ENCODE results near the gene TFF2.

Gene TFF2

DNA sequence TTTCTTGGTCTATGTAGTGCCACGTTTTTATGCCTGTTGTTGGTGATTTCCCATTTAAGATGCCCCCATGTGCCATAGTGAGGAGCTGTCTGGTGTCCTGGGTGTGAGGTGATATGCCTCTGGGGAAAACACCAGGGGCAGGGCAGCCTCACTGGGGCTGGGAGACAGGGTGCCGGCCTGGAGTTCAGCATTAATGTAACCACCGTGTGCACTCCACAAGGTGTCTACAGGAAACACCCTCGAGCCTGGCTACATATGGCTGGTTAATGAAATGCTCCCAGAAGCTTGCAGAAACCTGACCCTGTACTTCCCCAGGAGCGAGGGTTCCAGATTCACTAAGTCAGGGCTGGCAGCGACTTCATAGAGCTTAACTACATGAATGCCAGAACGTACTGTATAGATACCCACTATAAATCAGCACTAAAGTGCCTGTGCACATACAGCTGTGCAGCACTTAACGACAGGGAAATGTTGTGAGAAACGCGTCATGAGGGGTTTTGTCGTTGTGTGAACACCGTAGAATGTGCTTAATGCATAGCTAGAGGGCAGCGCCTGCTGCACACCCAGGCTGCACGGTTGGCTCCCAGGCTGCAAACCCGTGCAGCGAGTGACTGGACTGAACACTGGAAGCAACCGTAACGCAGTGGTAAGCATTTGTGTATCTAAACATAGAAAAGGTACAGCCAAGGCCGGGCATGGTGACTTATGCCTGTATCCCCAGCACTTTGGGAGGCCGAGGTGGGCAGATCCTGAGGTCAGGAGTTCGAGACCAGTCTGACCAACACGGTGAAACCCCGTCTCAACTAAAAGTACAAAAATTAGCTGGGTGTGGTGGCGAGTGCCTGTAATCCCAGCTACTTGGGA is 10.4 kb downstream of the TFF2 start:
- H3K36me3 ChIP-seq (ENCODE audit: insufficient read depth, low read length) = no peaks in the 10 kb centered on the region
- H3K4me1 ChIP-seq (ENCODE audit: insufficient read depth, low read length) = peaks cover 9% of the 10 kb centered on the region
- H3K9me3 ChIP-seq (ENCODE audit: control insufficient read depth, insufficient read depth, low read length) = no peaks in the 10 kb centered on the region
- H3K9ac ChIP-seq (ENCODE audit: low read depth, low read length) = no peak overlapping the region

DNA sequence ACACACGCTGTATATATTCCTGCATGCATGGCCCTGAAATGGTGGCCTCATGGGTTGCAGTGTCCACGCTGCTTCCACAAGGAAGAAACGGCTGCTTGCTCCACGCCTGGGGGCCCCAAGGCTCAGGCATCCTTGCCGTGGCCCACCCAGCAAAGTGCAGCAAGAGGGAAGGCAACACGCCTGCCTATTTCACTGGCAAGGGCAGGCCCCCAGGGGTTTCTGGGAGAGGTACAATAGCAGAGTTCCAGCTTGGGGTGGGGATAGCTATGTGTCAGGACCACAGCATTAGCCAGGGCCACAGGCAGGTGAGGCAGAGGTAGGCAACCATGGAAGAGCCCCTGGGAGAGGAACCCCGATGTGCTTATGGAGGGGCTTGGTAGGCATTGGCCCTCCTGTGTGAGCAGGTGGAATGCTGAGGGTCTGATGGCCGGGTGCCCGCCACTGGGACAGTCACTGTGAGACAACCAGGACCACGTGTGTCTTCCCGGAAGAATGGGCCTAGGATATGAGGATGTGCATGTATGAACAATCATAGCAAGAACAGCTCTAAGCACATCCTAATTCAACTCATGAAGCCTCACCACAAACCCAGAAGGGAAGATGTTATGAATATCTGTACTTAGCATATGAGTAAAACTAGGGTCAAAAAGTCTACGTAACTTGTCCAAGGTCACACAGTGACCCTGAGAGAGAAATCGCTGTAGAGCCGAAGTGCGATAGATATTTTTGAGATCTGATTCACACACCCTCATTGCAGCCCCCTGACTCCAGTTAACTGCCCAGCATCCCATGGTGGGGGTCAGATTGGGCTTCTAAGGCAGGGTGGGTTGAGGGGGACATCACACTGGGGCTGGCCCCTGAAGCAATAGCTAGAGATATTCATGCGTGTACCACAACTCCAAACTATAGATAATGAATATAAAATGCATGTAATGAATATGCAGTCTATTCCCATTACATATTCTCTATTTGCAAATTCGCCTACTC is 11.8 kb downstream of the TFF2 start:
- H3K4me1 ChIP-seq (ENCODE audit: insufficient read depth, low read length) = peaks cover 9% of the 10 kb centered on the region
- H3K36me3 ChIP-seq (ENCODE audit: insufficient read depth, low read length) = no peaks in the 10 kb centered on the region
- H3K9ac ChIP-seq (ENCODE audit: low read depth, low read length) = no peak overlapping the region
- no peaks in the 10 kb centered on the region for H3K9me3 ChIP-seq (ENCODE audit: control insufficient read depth, insufficient read depth, low read length)

DNA sequence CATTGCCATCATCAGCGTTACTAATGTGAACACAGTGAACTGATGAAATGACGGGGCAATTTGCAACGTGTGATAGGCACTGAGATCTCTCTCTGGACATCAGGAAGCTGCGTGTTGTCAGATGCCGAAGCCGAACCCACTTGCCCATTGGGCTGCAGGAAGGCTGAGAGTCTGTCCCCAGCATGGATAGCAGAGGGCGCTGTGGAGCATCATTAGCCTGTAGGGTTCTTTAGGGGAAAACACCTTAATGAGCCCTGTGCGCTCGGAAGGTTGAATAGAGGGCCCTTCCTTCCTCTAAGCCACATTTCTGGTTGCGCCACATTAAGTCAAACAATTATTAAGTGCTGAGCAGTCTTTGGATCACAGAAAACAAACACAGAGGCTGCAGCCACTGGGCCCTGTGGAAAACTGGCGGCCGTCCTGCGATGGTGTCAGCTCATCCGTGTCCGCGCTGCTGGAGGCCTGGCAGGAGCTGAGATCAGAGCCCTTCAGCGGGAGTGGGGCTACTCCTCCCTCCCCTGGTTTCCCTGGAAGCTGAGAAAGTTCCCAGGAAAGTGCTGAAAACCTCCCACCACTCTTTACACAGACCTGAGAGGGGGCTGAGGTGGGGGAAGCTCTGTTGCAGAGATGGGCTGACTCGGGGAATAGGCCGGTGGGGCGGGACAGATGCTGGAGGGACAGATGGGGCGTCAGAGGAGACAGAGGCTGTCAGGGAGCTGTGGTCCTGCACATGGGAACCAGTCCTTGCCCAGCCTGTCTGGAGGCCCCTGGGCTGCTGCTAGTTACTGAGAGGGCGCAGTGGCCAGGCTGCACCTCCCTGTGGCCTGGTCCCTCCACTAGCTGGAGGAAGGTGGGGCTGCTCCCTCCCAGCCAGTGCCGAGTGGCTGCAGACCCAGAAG is 12.7 kb downstream of the TFF2 start:
- no peaks in the 10 kb centered on the region for H3K9me3 ChIP-seq (ENCODE audit: control insufficient read depth, insufficient read depth, low read length)
- peaks cover 9% of the 10 kb centered on the region for H3K4me1 ChIP-seq (ENCODE audit: insufficient read depth, low read length)
- peak overlapping the region; percentile 25; the same call in 1 of the 2 replicates for H3K9ac ChIP-seq (ENCODE audit: low read depth, low read length)
- no peaks in the 10 kb centered on the region for H3K36me3 ChIP-seq (ENCODE audit: insufficient read depth, low read length)

DNA sequence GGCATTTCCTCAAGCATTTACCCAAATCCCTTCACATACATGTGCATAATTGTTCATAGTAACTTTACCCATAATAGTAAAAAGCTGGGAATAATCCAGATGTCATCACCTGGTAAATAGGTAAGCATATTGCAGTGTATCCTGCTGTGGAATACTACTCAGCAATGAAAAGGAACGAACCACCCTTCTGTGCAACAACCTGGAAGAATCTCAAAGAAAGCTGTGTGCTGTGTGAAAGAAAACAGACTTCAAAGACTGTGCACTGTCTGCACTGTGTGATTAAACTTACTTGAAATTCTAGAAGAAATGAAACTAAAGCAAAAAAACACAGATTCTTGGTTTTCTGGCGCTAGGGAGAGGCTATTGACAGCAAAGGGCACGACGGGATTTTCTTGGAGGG is 13.5 kb downstream of the TFF2 start:
- Histone ChIP-seq H3K9ac (ENCODE audit: low read depth, low read length) (no peak overlapping the region), H3K9me3 (ENCODE audit: control insufficient read depth, insufficient read depth, low read length) (0 out of 2 replicates have a peak, but pooled peaks cover 3% of the 10 kb centered on the region), H3K4me1 (ENCODE audit: insufficient read depth, low read length) (peaks cover 9% of the 10 kb centered on the region), H3K36me3 (ENCODE audit: insufficient read depth, low read length) (no peaks in the 10 kb centered on the region)

DNA sequence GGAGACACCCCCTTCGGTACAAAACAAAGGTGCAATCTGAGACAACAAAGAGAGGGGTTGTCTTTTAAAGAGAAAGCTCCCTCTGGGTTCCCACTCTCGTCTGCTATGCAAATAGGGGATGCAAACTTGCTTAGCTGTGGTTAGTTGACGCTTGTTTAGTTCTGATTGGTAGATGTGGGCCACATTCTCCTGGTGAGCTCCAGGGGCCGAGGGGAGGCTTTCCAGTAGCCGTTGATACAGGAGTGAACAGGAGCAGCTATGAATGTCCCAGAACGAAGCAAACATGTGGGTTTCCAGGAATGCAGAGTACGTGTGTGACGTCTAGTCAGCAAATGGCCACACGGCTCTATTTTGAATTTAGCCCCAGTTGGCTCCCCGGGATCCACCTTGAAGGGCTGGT is 14.7 kb downstream of the TFF2 start:
- H3K9ac ChIP-seq (ENCODE audit: low read depth, low read length) = peak overlapping the region; percentile 3; the same call in 1 of the 2 replicates
- peaks cover 9% of the 10 kb centered on the region for H3K4me1 ChIP-seq (ENCODE audit: insufficient read depth, low read length)
- H3K36me3 ChIP-seq (ENCODE audit: insufficient read depth, low read length) = no peaks in the 10 kb centered on the region
- H3K9me3 ChIP-seq (ENCODE audit: control insufficient read depth, insufficient read depth, low read length) = 0 out of 2 replicates have a peak, but pooled peaks cover 3% of the 10 kb centered on the region

GRCh38 chr21:42332557-42333317 is 18.1 kb downstream of the TFF2 start:
- Histone ChIP-seq H3K9ac (ENCODE audit: low read depth, low read length) (no peak overlapping the region), H3K36me3 (ENCODE audit: insufficient read depth, low read length) (no peaks in the 10 kb centered on the region), H3K4me1 (ENCODE audit: insufficient read depth, low read length) (peaks cover 3% of the 10 kb centered on the region), H3K9me3 (ENCODE audit: control insufficient read depth, insufficient read depth, low read length) (peaks cover 11% of the 10 kb centered on the region)

DNA sequence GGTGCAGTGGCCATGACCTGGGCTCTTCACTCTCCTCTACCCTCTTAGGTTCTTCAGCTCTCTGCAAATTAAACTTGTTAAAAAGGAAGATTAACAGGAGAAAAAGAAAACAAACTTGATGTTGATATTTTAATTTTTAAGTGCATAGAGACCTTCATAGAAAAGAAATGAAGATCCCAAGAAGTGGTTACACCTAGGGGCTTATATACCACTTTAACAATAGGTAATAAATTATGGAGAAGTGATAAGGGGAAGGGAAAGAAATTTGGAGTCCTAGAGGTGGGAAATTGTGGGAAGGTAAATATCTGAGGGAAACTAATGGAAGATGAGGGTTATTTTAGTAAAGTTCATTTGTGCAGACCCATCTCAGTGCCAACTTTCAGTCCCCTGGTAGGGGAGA is 19.1 kb downstream of the TFF2 start:
- Histone ChIP-seq H3K9ac (ENCODE audit: low read depth, low read length) (no peak overlapping the region), H3K36me3 (ENCODE audit: insufficient read depth, low read length) (no peaks in the 10 kb centered on the region), H3K4me1 (ENCODE audit: insufficient read depth, low read length) (no peaks in the 10 kb centered on the region; the same call in 1 of the 2 replicates)

GRCh38 chr21:42330380-42331371 is 20.1 kb downstream of the TFF2 start:
- no peaks in the 10 kb centered on the region for H3K36me3 ChIP-seq (ENCODE audit: insufficient read depth, low read length)
- no peak overlapping the region for H3K9ac ChIP-seq (ENCODE audit: low read depth, low read length)
- H3K4me1 ChIP-seq (ENCODE audit: insufficient read depth, low read length) = no peaks in the 10 kb centered on the region
- H3K9me3 ChIP-seq (ENCODE audit: control insufficient read depth, insufficient read depth, low read length) = peaks cover 11% of the 10 kb centered on the region

More for the DNA sequence above, 19.1 kb downstream of the TFF2 start:
- peaks cover 11% of the 10 kb centered on the region for H3K9me3 ChIP-seq (ENCODE audit: control insufficient read depth, insufficient read depth, low read length)

DNA sequence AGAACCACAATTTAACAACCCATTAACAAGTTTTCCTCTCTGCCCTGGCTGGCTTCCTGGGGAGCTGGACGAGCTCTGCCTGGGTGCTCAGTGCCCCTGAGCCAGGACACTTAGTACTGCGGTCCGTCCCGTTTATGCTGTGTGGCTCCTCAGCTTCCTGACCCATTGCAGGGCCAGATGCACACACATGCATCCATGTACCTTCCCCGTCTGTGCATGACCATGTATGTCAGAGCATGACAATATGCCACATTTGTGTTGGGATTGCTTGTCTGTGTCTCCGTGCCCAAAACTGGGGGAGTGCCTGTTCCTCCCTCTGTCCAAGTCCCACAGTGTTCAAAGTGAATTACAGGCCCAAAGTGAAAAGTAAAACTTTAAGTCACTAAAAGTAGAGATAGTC is 25.9 kb downstream of the TFF2 start:
- H3K4me1 ChIP-seq (ENCODE audit: insufficient read depth, low read length) = no peaks in the 10 kb centered on the region
- H3K36me3 ChIP-seq (ENCODE audit: insufficient read depth, low read length) = no peaks in the 10 kb centered on the region
- no peak overlapping the region for H3K9ac ChIP-seq (ENCODE audit: low read depth, low read length)
- peaks cover 8% of the 10 kb centered on the region for H3K9me3 ChIP-seq (ENCODE audit: control insufficient read depth, insufficient read depth, low read length)

GRCh38 chr21:42321845-42322244 is 28.9 kb downstream of the TFF2 start:
- Histone ChIP-seq H3K36me3 (ENCODE audit: insufficient read depth, low read length) (no peaks in the 10 kb centered on the region), H3K9me3 (ENCODE audit: control insufficient read depth, insufficient read depth, low read length) (no peaks in the 10 kb centered on the region), H3K9ac (ENCODE audit: low read depth, low read length) (no peak overlapping the region), H3K4me1 (ENCODE audit: insufficient read depth, low read length) (peaks cover 12% of the 10 kb centered on the region; the same call in 1 of the 2 replicates)

DNA sequence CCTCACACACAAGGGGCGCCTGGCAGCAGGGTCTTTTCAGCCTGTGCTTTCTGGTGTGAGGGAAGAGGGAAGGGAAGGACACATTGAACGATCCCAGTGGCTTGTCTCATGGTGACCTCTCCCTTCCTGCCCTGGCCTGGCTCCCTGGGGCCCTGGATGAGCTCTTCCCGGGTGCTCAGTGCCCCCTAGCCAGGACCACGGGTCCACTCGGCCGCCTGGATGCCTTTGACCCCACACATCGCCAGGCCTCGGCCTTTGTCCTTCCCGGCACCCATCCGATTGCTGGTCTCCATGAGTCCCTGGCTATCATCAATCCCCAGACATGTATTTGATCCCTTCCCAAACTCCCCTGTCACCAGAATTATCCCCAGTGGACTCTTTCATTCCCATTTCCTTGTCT is 29.6 kb downstream of the TFF2 start:
- Histone ChIP-seq H3K9ac (ENCODE audit: low read depth, low read length) (no peak overlapping the region), H3K4me1 (ENCODE audit: insufficient read depth, low read length) (peaks cover 12% of the 10 kb centered on the region; the same call in 1 of the 2 replicates), H3K36me3 (ENCODE audit: insufficient read depth, low read length) (no peaks in the 10 kb centered on the region), H3K9me3 (ENCODE audit: control insufficient read depth, insufficient read depth, low read length) (no peaks in the 10 kb centered on the region)

DNA sequence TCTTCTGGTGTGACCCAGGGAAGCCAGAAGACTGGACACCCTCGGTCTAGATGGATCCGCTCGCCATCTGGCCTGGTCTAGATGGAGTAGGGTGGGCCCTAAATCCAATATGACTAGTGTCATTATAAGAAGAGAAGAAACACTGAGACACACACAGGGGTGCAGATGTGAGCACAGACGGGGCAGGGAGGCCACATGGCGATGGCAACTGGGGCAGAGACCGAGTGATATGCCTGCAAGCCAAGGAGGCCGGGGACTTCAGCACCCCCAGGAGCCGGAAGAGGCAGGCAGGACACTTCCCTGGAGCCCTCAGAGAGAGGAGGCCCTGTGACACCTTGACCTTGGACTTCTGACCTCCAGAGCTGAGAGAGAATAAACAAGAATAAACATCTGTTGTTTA is 30.0 kb downstream of the TFF2 start:
- no peaks in the 10 kb centered on the region for H3K36me3 ChIP-seq (ENCODE audit: insufficient read depth, low read length)
- peaks cover 12% of the 10 kb centered on the region; the same call in 1 of the 2 replicates for H3K4me1 ChIP-seq (ENCODE audit: insufficient read depth, low read length)
- no peaks in the 10 kb centered on the region for H3K9me3 ChIP-seq (ENCODE audit: control insufficient read depth, insufficient read depth, low read length)

More for the DNA sequence above, 30.0 kb downstream of the TFF2 start:
- H3K9ac ChIP-seq (ENCODE audit: low read depth, low read length) = no peak overlapping the region

Data from ES-I3 (cell line).